Neural cell (in vitro differentiated cells): ENCODE data around the gene TMEM266.

Source experiments
- EP300 ChIP-seq: fragments of 450-650 bp; conservative IDR thresholded peaks from 2 replicates; pipeline ENCODE4 v1.6.1; 2014; ENCODE audit warnings: antibody characterized with exemption, mild to moderate bottlenecking, moderate library complexity; ENCODE audit not compliant: poor library complexity, severe bottlenecking
- POLR2AphosphoS5 ChIP-seq: IDR thresholded peaks from 2 replicates; pipeline ENCODE4 v1.6.1; 2012
- RAD21 ChIP-seq: fragments of 450-650 bp; conservative IDR thresholded peaks from 2 replicates; pipeline ENCODE4 v1.6.1; 2014; ENCODE audit warnings: antibody characterized with exemption, mild to moderate bottlenecking, moderate library complexity
- SMC3 ChIP-seq: fragments of 450-650 bp; conservative IDR thresholded peaks from 2 replicates; pipeline ENCODE4 v1.6.1; 2014; ENCODE audit warnings: antibody characterized with exemption, mild to moderate bottlenecking, moderate library complexity; ENCODE audit not compliant: poor library complexity
- TAF1 ChIP-seq: IDR thresholded peaks from 2 replicates; pipeline ENCODE4 v1.6.1; 2012; ENCODE audit warnings: low read depth
- TF ChIP-seq, protein P1 (sequence below): fragments of 450-650 bp; IDR thresholded peaks from 2 replicates; pipeline ENCODE4 v1.5.1; 2014; ENCODE audit warnings: antibody characterized with exemption, mild to moderate bottlenecking, moderate library complexity; ENCODE audit not compliant: poor library complexity, severe bottlenecking

DNA sequence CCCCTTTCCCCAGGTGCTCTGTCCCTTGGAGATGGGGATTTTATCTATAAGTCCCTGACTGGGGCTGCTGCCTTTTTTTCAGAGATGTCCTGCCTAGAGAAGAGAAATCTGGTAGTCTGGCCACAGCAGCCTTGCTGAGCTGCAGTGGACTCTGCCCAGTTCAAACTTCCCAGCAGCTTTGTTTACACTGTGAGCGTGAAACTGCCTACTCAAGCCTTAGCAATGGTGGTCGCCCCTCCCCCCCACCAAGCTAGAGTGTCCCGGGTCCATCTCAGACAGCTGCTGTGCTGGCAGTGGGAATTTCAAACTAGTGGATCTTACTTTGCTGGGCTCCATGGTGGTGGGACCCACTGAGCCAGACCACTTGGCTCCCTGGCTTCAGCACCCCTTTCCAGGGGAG, 38.9 kb downstream of the TMEM266 start:
- TF ChIP-seq, protein P1, sequence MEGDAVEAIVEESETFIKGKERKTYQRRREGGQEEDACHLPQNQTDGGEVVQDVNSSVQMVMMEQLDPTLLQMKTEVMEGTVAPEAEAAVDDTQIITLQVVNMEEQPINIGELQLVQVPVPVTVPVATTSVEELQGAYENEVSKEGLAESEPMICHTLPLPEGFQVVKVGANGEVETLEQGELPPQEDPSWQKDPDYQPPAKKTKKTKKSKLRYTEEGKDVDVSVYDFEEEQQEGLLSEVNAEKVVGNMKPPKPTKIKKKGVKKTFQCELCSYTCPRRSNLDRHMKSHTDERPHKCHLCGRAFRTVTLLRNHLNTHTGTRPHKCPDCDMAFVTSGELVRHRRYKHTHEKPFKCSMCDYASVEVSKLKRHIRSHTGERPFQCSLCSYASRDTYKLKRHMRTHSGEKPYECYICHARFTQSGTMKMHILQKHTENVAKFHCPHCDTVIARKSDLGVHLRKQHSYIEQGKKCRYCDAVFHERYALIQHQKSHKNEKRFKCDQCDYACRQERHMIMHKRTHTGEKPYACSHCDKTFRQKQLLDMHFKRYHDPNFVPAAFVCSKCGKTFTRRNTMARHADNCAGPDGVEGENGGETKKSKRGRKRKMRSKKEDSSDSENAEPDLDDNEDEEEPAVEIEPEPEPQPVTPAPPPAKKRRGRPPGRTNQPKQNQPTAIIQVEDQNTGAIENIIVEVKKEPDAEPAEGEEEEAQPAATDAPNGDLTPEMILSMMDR = no peak
- TF ChIP-seq EP300 = no peak
- no peak for TF ChIP-seq SMC3
- TF ChIP-seq POLR2AphosphoS5 = no peak
- TF ChIP-seq RAD21 = no peak
- TF ChIP-seq TAF1 = no peak
